Caco-2 (cell line): Measurements from ENCODE around the gene BAK1. TPM values are rescaled to one million over a fixed set of nuclear protein-coding genes. Genes with fewer than 3 reads are reported as not detected.

Experiments used
- BruUV-seq: library from RNA; stranded (reverse); fragments of 400-500 nt; replicated peaks from 2 replicates; lab custom pipeline; 2021; lab: Mats Ljungman, UMichigan
- CTCF ChIA-PET: fragments of 300-600 bp; sonication (Branson Sonifier 250); formaldehyde crosslinking; loops from one replicate; lab custom pipeline; 2022; ENCODE audit warnings: antibody characterized with exemption; lab: Charles Lee
- POLR2A ChIA-PET: fragments of 300-600 bp; sonication (Branson Sonifier 250); formaldehyde crosslinking; loops from one replicate; lab custom pipeline; 2022; ENCODE audit warnings: antibody characterized with exemption; lab: Charles Lee
- DNase-seq, 2 experiments: peaks; one replicate each; pipeline versions ENCODE4 v3.0.0 to v3.0.0-alpha.2; 2020 to 2022
- H3K27me3 ChIP-seq: replicated peaks from 2 replicates; pipeline ENCODE4 v1.6.0; 2011; ENCODE audit warnings: low read length; ENCODE audit not compliant: control insufficient read depth, insufficient read depth
- H3K36me3 ChIP-seq: 2 replicates; pipeline ENCODE4 v1.5.1; 2011; ENCODE audit warnings: low read length; ENCODE audit not compliant: control insufficient read depth, insufficient read depth
- H3K4me1 ChIP-seq: fragments of 250-450 bp; sonication (Bioruptor Pico); 2 replicates; pipeline ENCODE4 v1.5.1; 2020; ENCODE audit warnings: mild to moderate bottlenecking
- H3K4me3 ChIP-seq: 2 replicates; pipeline ENCODE4 v1.5.1; 2011; ENCODE audit warnings: low read depth, mild to moderate bottlenecking, control low read depth, low read length
- H3K9me3 ChIP-seq: fragments of 250-450 bp; sonication (Bioruptor Pico); 2 replicates; pipeline ENCODE4 v1.5.1; 2020; ENCODE audit warnings: mild to moderate bottlenecking, moderate library complexity
- H3K27ac Mint-ChIP-seq: one replicate; pipeline ENCODE4 v1.8.0; 2022; ENCODE audit warnings: mixed read lengths; ENCODE audit not compliant: unreplicated experiment
- H3K27me3 Mint-ChIP-seq: one replicate; pipeline ENCODE4 v1.8.0; 2022; ENCODE audit warnings: mixed read lengths; ENCODE audit not compliant: insufficient read depth, unreplicated experiment
- H3K36me3 Mint-ChIP-seq: one replicate; pipeline ENCODE4 v1.8.0; 2022; ENCODE audit warnings: mild to moderate bottlenecking, mixed read lengths; ENCODE audit not compliant: insufficient read depth, unreplicated experiment
- H3K4me1 Mint-ChIP-seq: one replicate; pipeline ENCODE4 v1.8.0; 2022; ENCODE audit warnings: low read depth, mixed read lengths; ENCODE audit not compliant: unreplicated experiment
- H3K4me3 Mint-ChIP-seq: one replicate; pipeline ENCODE4 v1.8.0; 2022; ENCODE audit warnings: mild to moderate bottlenecking, moderate library complexity, mixed read lengths; ENCODE audit not compliant: unreplicated experiment
- H3K9me3 Mint-ChIP-seq: one replicate; pipeline ENCODE4 v1.8.0; 2022; ENCODE audit warnings: mixed read lengths; ENCODE audit not compliant: unreplicated experiment
- intact Hi-C: fragments of 100-400 bp; cut with micrococcal nuclease; formaldehyde crosslinking; loops from one replicate; pipeline ENCODE4 v1.10.0; 2022; ENCODE audit not compliant: unreplicated experiment
- total RNA-seq: library from RNA; stranded (reverse); gene quantifications from 2 replicates; pipeline ENCODE4 v1.2.3, GENCODE V29; 2022
- TF ChIP-seq, protein P1 (sequence below), 2 experiments: fragments of 200-600 bp in 1 of 2; IDR thresholded peaks; 1 replicate in 1 of 2; 2 replicates in 1 of 2; pipeline versions ENCODE4 v1.5.1 to v1.8.0; 2011 to 2022; ENCODE audit warnings: antibody characterized with exemption in 1 of 2, control low read depth in 1 of 2, inconsistent platforms in 1 of 2, low read depth in 1 of 2, low read length in 1 of 2, mild to moderate bottlenecking in 1 of 2, moderate library complexity in 1 of 2; ENCODE audit not compliant: insufficient read depth in 1 of 2, severe bottlenecking in 1 of 2, unreplicated experiment in 1 of 2

BAK1 gene
- total RNA-seq, 1 experiment from 2014 or later: 29.4 TPM

DNA sequence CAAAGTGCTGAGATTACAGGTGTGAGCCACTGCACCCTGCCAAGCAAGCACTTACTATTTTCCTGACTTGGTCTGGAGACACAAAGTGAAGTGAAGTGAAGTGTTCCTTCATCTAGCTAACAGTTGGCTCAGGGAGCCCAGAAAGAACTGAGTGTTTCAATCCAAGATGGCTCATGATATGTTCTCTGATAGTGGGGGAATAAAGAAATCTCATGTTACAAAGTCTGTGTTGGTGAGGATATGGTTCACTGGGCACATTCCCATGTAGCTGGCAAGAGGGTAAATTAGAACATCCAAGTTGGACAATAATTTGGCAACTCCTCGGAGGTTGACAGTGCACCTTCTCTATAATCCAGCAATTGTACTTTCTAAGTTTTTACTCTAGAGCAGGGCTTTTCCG is 36.0 kb upstream of the BAK1 start:
- no peaks in the 10 kb centered on the region for H3K4me1 Mint-ChIP-seq
- ChIA-PET CTCF (interaction anchor here (0.8 kb wide), 1 partner anchor 26 kb away, joined by 3 read pairs; no protein-coding TSS in a partner anchor), POLR2A (interaction anchor here (0.6 kb wide), 1 partner anchor 10 kb away, joined by 4 read pairs; no protein-coding TSS in a partner anchor)
- no peak overlapping the region for H3K4me3 ChIP-seq
- no peak overlapping the region for H3K4me3 Mint-ChIP-seq
- BruUV-seq: no TSS peak
- H3K36me3 ChIP-seq: no peaks in the 10 kb centered on the region
- H3K4me1 ChIP-seq: peaks cover 9% of the 10 kb centered on the region; the same call in 1 of the 2 replicates
- no peaks in the 10 kb centered on the region for H3K9me3 Mint-ChIP-seq
- DNase-seq: no peak
- H3K27me3 Mint-ChIP-seq: no peaks in the 10 kb centered on the region
- TF ChIP-seq, protein P1, sequence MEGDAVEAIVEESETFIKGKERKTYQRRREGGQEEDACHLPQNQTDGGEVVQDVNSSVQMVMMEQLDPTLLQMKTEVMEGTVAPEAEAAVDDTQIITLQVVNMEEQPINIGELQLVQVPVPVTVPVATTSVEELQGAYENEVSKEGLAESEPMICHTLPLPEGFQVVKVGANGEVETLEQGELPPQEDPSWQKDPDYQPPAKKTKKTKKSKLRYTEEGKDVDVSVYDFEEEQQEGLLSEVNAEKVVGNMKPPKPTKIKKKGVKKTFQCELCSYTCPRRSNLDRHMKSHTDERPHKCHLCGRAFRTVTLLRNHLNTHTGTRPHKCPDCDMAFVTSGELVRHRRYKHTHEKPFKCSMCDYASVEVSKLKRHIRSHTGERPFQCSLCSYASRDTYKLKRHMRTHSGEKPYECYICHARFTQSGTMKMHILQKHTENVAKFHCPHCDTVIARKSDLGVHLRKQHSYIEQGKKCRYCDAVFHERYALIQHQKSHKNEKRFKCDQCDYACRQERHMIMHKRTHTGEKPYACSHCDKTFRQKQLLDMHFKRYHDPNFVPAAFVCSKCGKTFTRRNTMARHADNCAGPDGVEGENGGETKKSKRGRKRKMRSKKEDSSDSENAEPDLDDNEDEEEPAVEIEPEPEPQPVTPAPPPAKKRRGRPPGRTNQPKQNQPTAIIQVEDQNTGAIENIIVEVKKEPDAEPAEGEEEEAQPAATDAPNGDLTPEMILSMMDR (IDR thresholded peaks at IDR 0.05; ENCODE audit: insufficient read depth in 1 of 2, low read depth in 1 of 2, low read length in 1 of 2, severe bottlenecking in 1 of 2, unreplicated experiment in 1 of 2): no peak
- no peaks in the 10 kb centered on the region for H3K9me3 ChIP-seq
- intact Hi-C loops: no loop called here
- H3K27ac Mint-ChIP-seq: no peak overlapping the region
- no peaks in the 10 kb centered on the region for H3K27me3 ChIP-seq
- H3K36me3 Mint-ChIP-seq: no peaks in the 10 kb centered on the region

DNA sequence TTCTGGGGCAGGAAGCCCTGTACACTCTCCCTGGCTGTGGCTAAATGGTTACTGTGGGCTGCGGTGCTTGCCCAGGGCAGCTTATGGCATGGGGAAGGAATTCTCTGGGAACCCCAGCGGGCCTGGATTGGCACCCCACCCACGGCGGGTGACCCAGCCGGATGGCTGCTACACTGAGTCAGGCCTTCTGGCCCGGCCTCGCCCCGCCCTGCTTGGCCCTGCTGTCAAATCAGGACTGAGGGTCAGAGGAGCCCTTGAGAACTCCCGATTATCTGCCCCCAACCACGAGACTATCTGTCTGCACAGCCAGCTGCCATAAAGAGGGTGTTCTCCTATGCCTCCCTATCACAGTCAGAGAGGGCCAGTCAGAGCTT is 33.7 kb upstream of the BAK1 start:
- TF ChIP-seq, protein P1 (IDR thresholded peaks at IDR 0.05; ENCODE audit: insufficient read depth in 1 of 2, low read depth in 1 of 2, low read length in 1 of 2, severe bottlenecking in 1 of 2, unreplicated experiment in 1 of 2): no peak
- peaks cover 13% of the 10 kb centered on the region for H3K4me1 ChIP-seq
- no peak overlapping the region for H3K4me3 ChIP-seq
- peaks cover 8% of the 10 kb centered on the region for H3K4me1 Mint-ChIP-seq
- H3K4me3 Mint-ChIP-seq: no peak overlapping the region
- intact Hi-C loops: no loop called here
- H3K27me3 Mint-ChIP-seq: no peaks in the 10 kb centered on the region
- no peaks in the 10 kb centered on the region for H3K36me3 Mint-ChIP-seq
- no peaks in the 10 kb centered on the region for H3K27me3 ChIP-seq
- no peaks in the 10 kb centered on the region for H3K9me3 ChIP-seq
- no peaks in the 10 kb centered on the region for H3K9me3 Mint-ChIP-seq
- H3K36me3 ChIP-seq: no peaks in the 10 kb centered on the region
- ChIA-PET CTCF (interaction anchor here (1.0 kb wide), 1 partner anchor 97 kb away, joined by 3 read pairs; the partner anchor contains the start of gene UQCC2), POLR2A (no interaction called here)
- no TSS peak for BruUV-seq
- DNase-seq: no peak
- H3K27ac Mint-ChIP-seq: no peak overlapping the region

DNA sequence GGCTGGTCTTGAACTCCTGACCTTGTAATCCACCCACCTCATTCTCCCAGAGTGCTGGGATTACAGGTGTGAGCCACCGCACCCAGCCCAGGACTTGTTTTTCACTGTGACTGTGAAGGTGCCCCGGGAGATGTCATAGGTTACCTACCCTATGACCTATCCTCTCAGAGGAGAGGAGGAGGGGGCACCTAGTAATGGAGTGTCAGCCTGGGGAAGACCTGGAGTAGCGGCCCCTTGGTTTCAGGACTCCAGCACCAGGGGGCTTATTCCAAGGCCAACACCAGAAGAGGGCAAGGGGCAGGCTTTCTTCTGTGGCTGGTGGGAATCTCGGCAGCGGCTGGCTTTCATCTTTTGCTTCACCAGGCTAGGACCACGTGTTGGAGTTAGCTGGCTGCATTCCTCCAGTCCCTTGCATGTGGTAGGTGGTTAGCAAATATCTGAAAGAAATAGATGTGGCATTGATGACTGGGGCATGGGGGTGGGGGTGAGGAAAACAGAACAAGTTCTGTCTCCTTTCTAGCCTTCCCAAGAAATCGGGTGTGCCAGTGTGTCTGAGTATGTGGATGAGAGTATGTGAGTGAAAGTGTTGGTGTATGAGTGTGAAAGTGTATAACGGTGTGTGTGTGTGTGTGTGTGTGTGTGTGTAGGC is 33.2 kb upstream of the BAK1 start:
- CTCF ChIA-PET: no interaction called here
- intact Hi-C loops: no loop called here
- Mint-ChIP-seq H3K36me3 (no peaks in the 10 kb centered on the region), H3K4me3 (no peak overlapping the region), H3K27ac (no peak overlapping the region), H3K4me1 (peaks cover 8% of the 10 kb centered on the region), H3K9me3 (no peaks in the 10 kb centered on the region), H3K27me3 (no peaks in the 10 kb centered on the region)
- TF ChIP-seq, protein P1 (IDR thresholded peaks at IDR 0.05; ENCODE audit: insufficient read depth in 1 of 2, low read depth in 1 of 2, low read length in 1 of 2, severe bottlenecking in 1 of 2, unreplicated experiment in 1 of 2): no peak
- no peaks in the 10 kb centered on the region for H3K27me3 ChIP-seq
- H3K4me1 ChIP-seq: peaks cover 13% of the 10 kb centered on the region
- POLR2A ChIA-PET: no interaction called here
- DNase-seq: no peak
- BruUV-seq: no TSS peak
- H3K36me3 ChIP-seq: no peaks in the 10 kb centered on the region
- H3K4me3 ChIP-seq: no peak overlapping the region
- H3K9me3 ChIP-seq: no peaks in the 10 kb centered on the region
